ENCODE data around the gene SRSF11. TPM values are rescaled to one million over a fixed set of nuclear protein-coding genes. Genes with fewer than 3 reads are reported as not detected.

SRSF11 gene
- total RNA-seq, 1 experiment from 2014 or later = 145 TPM

GRCh38 chr1:70293186-70293843 lies 72.1 kb downstream of the SRSF11 start:
- H3K36me3 ChIP-seq (ENCODE audit: control insufficient read depth, insufficient read depth, low read length) = peaks cover 18% of the 10 kb centered on the region
- POLR2A ChIA-PET = no interaction called here

DNA sequence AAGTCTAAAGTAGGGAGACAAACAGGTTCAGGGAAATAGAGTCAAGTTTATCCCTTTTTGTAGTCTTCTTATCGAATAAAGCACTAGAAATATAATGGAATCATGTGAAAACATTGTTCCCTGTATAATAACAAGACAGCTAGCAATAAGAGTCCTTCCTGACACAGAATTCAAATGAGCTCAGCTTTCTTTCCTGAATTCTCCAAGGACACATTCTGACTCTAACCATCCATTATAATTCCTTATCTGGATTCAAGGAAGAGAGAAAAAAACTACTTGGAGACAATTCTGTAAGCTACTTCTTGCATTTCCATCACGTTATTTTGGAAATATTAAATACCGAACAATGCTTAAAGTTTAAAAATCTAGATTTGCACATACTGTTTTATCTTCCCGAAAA lies 74.6 kb downstream of the SRSF11 start:
- in situ Hi-C loops (cut with HindIII; ENCODE audit: low pct_unique_long_range_greater_than_20kb, low sequenced_read_pairs) (no loop called here), intact Hi-C loops (cut with micrococcal nuclease; ENCODE audit: unreplicated experiment) (no loop called here)
- no peak overlapping the region for H3K27ac ChIP-seq (ENCODE audit: low read length)
- no peak for DNase-seq (ENCODE audit: low read depth, low spot score)
- BruUV-seq (replicated peaks) = no TSS peak
- ChIA-PET POLR2A (no interaction called here), CTCF (no interaction called here)
- TF ChIP-seq CTCF (IDR thresholded peaks at IDR 0.05) (no peak), POLR2AphosphoS5 (IDR thresholded peaks at IDR 0.05; ENCODE audit: low read depth, low read length) (no peak), TCF7L2 (IDR thresholded peaks at IDR 0.05; ENCODE audit: low read depth, low read length) (no peak), SIN3A (IDR thresholded peaks at IDR 0.05; ENCODE audit: borderline replicate concordance, insufficient read depth, low read depth, low read length) (no peak)
- TF ChIP-seq, protein P1, sequence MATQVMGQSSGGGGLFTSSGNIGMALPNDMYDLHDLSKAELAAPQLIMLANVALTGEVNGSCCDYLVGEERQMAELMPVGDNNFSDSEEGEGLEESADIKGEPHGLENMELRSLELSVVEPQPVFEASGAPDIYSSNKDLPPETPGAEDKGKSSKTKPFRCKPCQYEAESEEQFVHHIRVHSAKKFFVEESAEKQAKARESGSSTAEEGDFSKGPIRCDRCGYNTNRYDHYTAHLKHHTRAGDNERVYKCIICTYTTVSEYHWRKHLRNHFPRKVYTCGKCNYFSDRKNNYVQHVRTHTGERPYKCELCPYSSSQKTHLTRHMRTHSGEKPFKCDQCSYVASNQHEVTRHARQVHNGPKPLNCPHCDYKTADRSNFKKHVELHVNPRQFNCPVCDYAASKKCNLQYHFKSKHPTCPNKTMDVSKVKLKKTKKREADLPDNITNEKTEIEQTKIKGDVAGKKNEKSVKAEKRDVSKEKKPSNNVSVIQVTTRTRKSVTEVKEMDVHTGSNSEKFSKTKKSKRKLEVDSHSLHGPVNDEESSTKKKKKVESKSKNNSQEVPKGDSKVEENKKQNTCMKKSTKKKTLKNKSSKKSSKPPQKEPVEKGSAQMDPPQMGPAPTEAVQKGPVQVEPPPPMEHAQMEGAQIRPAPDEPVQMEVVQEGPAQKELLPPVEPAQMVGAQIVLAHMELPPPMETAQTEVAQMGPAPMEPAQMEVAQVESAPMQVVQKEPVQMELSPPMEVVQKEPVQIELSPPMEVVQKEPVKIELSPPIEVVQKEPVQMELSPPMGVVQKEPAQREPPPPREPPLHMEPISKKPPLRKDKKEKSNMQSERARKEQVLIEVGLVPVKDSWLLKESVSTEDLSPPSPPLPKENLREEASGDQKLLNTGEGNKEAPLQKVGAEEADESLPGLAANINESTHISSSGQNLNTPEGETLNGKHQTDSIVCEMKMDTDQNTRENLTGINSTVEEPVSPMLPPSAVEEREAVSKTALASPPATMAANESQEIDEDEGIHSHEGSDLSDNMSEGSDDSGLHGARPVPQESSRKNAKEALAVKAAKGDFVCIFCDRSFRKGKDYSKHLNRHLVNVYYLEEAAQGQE (IDR thresholded peaks at IDR 0.05; ENCODE audit: insufficient read depth in 1 of 2, low read depth in 2 of 2, low read length in 1 of 2) = no peak
- no peak overlapping the region for H3K4me3 ChIP-seq (ENCODE audit: low read depth in 2 of 2, low read length in 2 of 2)
- H3K4me1 ChIP-seq (ENCODE audit: control insufficient read depth, insufficient read depth, low read length) = no peaks in the 10 kb centered on the region
- H3K27me3 ChIP-seq (ENCODE audit: control insufficient read depth, insufficient read depth, low read length) = no peaks in the 10 kb centered on the region
- no peak for ATAC-seq
- no peaks in the 10 kb centered on the region for H3K9me3 ChIP-seq (ENCODE audit: control insufficient read depth, insufficient read depth, low read depth, low read length)
- H3K36me3 ChIP-seq (ENCODE audit: control insufficient read depth, insufficient read depth, low read length) = peaks cover 22% of the 10 kb centered on the region

More at GRCh38 chr1:70293186-70293843, 72.1 kb downstream of the SRSF11 start:
- intact Hi-C loops (cut with micrococcal nuclease; ENCODE audit: unreplicated experiment) = no loop called here
- DNase-seq (ENCODE audit: low read depth, low spot score) (no peak), ATAC-seq (no peak)
- Histone ChIP-seq H3K4me3 (ENCODE audit: low read depth in 2 of 2, low read length in 2 of 2) (no peak overlapping the region), H3K27me3 (ENCODE audit: control insufficient read depth, insufficient read depth, low read length) (no peaks in the 10 kb centered on the region), H3K27ac (ENCODE audit: low read length) (no peak overlapping the region), H3K4me1 (ENCODE audit: control insufficient read depth, insufficient read depth, low read length) (no peaks in the 10 kb centered on the region), H3K9me3 (ENCODE audit: control insufficient read depth, insufficient read depth, low read depth, low read length) (no peaks in the 10 kb centered on the region)
- in situ Hi-C loops (cut with HindIII; ENCODE audit: low pct_unique_long_range_greater_than_20kb, low sequenced_read_pairs) = no loop called here
- CTCF ChIA-PET = no interaction called here
- TF ChIP-seq POLR2AphosphoS5 (IDR thresholded peaks at IDR 0.05; ENCODE audit: low read depth, low read length) = no peak
- TF ChIP-seq, protein P1 (IDR thresholded peaks at IDR 0.05; ENCODE audit: insufficient read depth in 1 of 2, low read depth in 2 of 2, low read length in 1 of 2) = no peak
- BruUV-seq (replicated peaks) = no TSS peak
